ENCODE measurements around the gene ARHGEF19.

The ARHGEF19 gene

DNA sequence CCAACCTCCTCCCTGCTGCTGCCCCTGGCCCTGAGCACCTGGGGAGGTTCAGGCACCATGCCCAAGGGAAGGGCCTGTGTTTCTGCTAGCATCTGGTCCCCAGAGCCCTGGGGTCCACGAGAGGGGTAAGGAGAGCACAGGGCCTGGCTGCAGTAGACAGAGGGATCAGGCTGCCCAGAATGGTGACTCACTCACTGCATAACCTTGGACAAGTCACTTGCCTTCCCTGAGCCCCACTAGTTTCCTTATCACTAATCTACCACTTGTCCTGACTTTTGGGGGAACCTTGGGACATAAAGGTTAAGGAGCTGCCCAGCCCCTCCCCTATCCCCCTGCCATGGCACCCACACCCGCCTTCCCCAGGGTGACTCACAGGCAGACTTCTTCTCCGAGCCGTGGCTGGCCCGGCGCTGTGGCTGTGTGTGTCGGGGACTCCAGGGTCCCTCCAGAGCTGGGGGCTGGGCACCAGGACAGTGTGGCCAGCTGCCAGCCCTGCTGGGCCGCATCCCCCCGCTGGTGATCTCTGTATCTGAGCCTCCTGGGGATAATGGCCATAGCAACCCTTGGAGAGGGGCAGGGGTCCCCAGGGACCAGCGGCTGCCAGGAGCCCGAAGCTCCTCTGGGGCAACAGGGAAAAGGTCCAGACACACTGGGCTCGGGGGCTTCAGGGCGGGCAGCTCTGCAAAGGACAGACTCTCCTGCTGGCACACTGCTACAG is 4.0 kb downstream of the ARHGEF19 start:
- Histone ChIP-seq H3K4me1 (ENCODE audit: control insufficient read depth, insufficient read depth, low read length) (peaks cover 13% of the 10 kb centered on the region), H3K36me3 (ENCODE audit: insufficient read depth, low read length) (no peaks in the 10 kb centered on the region), H3K9me3 (replicated peaks; ENCODE audit: low read length) (no peaks in the 10 kb centered on the region), H3K4me2 (ENCODE audit: low read length) (no peak overlapping the region), H3K4me3 (ENCODE audit: low read length) (no peak overlapping the region), H3K9ac (ENCODE audit: low read depth, low read length) (no peak overlapping the region), H3K27me3 (ENCODE audit: control insufficient read depth, insufficient read depth, low read length) (peaks cover 14% of the 10 kb centered on the region)

DNA sequence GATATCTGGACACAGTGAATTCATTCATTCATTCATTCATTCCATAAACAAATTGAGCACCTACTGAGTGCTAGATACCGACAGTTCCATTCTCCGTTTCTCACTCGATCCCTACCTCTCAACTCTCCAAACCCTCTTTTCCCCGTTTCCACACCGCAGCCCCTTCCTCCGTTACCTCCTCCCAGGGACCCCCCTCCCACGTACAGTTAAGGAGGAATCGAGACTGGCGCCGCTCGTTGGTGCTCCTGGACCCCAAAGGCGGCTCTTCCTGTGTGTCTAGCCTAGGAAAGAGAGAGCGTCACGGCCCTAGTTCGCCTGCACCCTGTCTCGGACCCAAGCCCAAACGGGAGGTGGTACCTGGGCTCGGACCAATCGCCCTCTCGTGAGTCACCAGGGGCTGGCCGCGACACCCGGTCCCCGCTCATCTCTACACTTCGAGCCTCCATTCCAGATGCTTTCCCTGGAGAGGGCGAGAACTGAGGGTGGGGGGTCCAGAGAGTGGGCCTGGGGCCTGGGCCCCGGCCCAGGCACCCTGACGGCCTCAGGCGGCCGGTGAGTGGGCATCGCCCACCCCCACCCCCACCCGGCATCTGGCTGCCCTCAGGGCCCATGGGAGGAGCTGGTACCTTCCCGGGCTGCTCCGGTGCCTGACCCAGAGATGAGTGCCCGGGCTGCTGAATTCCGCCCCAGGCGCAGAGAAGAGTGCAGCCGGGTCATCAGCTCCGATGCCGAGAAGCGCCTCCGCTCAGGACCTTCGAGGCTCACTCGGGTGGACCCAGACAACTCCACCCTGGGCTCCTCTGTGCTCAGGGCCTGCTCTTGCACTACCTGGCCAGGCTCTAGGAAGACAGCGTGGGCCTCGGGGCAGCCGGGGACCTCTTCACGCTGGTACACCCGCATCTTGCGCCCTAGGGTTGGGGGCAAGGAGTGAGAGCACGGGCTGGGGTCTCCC is 4.9 kb downstream of the ARHGEF19 start:
- Histone ChIP-seq H3K4me1 (ENCODE audit: control insufficient read depth, insufficient read depth, low read length) (peaks cover 13% of the 10 kb centered on the region), H3K9ac (ENCODE audit: low read depth, low read length) (peak overlapping the region; percentile 64), H3K4me3 (ENCODE audit: low read length) (peak overlapping the region; percentile 65), H3K9me3 (replicated peaks; ENCODE audit: low read length) (no peaks in the 10 kb centered on the region), H3K4me2 (ENCODE audit: low read length) (peak overlapping the region; percentile 78), H3K27me3 (ENCODE audit: control insufficient read depth, insufficient read depth, low read length) (peaks cover 9% of the 10 kb centered on the region), H3K36me3 (ENCODE audit: insufficient read depth, low read length) (no peaks in the 10 kb centered on the region)

DNA sequence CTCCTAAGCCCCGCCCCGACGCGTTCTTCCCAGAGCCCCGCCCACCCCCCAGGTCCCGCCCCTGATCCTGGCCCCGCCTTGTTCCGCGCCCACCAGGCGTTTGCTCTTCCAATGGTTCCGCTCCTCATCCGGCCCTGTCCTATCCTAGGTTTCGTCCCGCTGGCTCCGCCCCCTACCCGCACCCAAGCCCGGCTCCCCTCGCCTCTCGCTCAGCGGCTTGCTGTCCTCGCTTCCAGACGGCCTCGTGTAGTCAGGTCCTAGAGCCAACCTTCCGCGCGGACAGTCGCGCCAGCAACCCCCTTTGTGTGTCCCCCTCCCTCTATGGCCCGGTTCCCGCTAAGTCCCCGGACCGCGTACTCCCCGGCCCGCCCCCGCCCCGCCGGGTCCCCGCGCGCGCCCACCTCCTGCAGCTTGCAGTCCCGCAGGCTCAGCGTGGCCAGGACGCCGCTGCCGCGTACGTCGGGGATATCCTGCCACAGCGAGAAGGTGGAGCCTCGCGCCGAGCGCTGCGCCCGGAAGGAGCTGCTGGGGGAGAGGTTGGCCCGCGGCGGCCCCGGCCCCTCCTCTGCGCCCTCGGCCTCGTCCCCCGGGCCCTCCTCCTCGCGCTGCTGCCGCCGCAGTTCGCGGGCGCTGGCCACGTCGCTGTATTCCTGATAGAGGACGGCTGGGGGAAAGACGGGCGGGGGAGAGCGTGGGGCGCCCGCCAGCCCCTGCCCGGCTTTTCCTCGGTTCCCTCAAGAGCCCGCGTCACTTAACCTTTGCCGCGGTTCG is 5.7 kb downstream of the ARHGEF19 start:
- Histone ChIP-seq H3K9me3 (replicated peaks; ENCODE audit: low read length) (no peaks in the 10 kb centered on the region), H3K27me3 (ENCODE audit: control insufficient read depth, insufficient read depth, low read length) (peaks cover under 1% of the 10 kb centered on the region), H3K4me3 (ENCODE audit: low read length) (peak overlapping the region; percentile 72), H3K4me2 (ENCODE audit: low read length) (peak overlapping the region; percentile 89), H3K4me1 (ENCODE audit: control insufficient read depth, insufficient read depth, low read length) (peaks cover 13% of the 10 kb centered on the region), H3K9ac (ENCODE audit: low read depth, low read length) (peak overlapping the region; percentile 74), H3K36me3 (ENCODE audit: insufficient read depth, low read length) (no peaks in the 10 kb centered on the region)

DNA sequence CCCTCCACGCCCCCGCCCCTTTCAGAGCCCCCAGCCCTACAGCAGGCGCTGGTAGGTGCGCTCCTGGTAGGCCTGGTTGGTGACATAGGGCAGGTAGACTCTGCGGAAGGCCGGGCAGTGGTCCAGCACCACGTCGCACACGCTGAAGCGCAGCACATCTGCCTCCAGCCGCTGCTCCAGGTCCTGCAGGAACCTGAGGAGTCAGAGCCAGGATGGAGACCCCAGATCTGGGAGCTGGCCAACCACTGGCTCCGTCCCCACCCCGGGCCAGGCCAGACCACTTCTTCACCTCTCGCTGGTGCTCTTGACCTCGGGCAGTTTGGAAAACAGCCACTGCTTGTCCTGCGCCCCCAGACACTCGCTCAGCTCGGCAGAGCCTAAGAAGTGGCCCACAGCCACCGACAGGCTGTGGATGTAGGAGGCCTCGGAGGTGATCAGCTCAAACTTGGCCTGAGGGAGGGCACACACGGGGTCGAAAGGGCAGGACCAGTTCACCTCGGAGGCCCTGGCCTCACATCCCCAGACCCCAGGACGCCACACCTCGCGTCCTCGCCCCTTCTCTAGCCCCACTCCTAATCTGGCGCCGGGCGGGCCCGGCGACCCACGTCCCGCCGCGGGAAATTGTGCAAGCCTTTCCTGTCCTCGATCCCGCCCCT is 6.4 kb downstream of the ARHGEF19 start:
- Histone ChIP-seq H3K27me3 (ENCODE audit: control insufficient read depth, insufficient read depth, low read length) (no peaks in the 10 kb centered on the region), H3K9ac (ENCODE audit: low read depth, low read length) (peak overlapping the region; percentile 74), H3K4me3 (ENCODE audit: low read length) (peak overlapping the region; percentile 72), H3K4me1 (ENCODE audit: control insufficient read depth, insufficient read depth, low read length) (peaks cover 13% of the 10 kb centered on the region), H3K4me2 (ENCODE audit: low read length) (peak overlapping the region; percentile 89), H3K36me3 (ENCODE audit: insufficient read depth, low read length) (no peaks in the 10 kb centered on the region), H3K9me3 (replicated peaks; ENCODE audit: low read length) (no peaks in the 10 kb centered on the region)

DNA sequence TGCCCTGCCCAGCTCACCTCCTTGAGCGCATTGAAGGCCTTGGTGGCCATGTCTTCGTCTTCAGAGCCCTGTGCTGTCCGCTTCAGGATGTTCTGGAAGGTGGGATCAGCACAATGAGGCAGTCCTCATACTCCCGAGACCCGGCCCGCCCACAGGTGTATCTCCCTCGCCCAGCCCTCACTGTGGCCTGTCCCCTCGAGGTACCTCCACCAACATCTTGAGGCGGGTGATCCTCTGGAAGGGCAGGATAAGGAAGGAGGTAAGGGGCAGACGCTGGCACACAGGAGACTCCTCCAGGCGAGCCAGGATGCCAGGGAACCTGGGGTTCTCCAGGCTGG is 7.1 kb downstream of the ARHGEF19 start:
- no peaks in the 10 kb centered on the region for H3K27me3 ChIP-seq (ENCODE audit: control insufficient read depth, insufficient read depth, low read length)
- H3K4me1 ChIP-seq (ENCODE audit: control insufficient read depth, insufficient read depth, low read length): peaks cover 13% of the 10 kb centered on the region
- no peak overlapping the region for H3K4me3 ChIP-seq (ENCODE audit: low read length)
- H3K36me3 ChIP-seq (ENCODE audit: insufficient read depth, low read length): no peaks in the 10 kb centered on the region
- no peak overlapping the region for H3K4me2 ChIP-seq (ENCODE audit: low read length)
- H3K9me3 ChIP-seq (replicated peaks; ENCODE audit: low read length): no peaks in the 10 kb centered on the region
- H3K9ac ChIP-seq (ENCODE audit: low read depth, low read length): no peak overlapping the region

DNA sequence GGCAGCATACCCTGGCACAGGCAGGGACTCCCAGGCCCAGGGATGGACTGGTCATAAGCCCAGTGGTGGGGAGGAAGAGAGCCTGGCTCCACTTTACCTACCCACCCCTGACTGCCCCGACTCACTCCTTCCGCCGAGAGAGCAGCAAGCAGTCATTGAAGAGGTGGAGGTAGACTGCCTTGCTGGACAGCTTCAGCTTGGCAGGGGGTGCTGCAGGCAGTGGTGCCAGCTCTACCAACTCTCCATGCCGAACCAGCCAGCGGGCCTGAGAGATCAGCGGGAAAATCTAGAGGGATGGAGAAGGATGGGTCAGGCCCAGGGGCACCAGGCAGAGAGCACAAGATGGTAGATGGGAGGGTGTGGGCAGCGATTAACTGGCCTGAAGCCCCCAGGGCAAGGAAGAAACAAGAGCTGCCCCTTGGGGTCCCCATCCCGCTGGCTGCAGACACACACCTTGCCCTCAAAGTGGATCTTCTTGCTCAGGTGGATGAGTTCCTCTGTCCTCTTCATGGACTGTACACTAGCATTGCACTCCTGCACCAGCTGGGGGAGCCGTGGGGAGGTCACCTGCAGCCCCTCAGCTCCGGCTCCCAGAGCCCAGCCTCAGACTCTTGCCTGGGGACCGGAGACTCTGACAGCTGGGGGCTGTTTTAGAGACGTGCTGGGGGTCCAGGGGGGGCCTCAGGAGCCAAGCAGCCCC is 7.7 kb downstream of the ARHGEF19 start:
- Histone ChIP-seq H3K4me2 (ENCODE audit: low read length) (no peak overlapping the region), H3K36me3 (ENCODE audit: insufficient read depth, low read length) (no peaks in the 10 kb centered on the region), H3K9ac (ENCODE audit: low read depth, low read length) (no peak overlapping the region), H3K4me1 (ENCODE audit: control insufficient read depth, insufficient read depth, low read length) (peaks cover 13% of the 10 kb centered on the region), H3K4me3 (ENCODE audit: low read length) (no peak overlapping the region), H3K27me3 (ENCODE audit: control insufficient read depth, insufficient read depth, low read length) (no peaks in the 10 kb centered on the region), H3K9me3 (replicated peaks; ENCODE audit: low read length) (no peaks in the 10 kb centered on the region)

DNA sequence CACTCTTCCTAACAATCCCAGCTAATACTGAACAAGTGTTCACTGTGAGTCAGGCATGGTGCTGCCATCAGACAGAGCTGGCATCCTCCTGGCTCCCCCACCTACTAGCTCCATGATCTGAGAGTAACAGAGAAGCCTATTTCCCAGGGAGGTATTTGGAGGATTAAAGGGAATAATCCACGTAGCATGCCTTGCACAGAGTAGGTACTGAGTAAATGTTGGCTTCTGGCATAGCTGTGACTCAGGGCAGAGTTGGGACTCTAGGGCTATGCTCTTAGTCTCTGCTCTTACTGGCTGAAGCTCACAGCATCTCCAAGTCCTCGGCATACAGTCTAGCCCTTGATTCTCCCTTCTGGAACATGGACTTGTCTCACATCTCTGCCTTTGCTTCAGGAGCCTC is 8.2 kb downstream of the ARHGEF19 start:
- no peak overlapping the region for H3K4me3 ChIP-seq (ENCODE audit: low read length)
- H3K4me1 ChIP-seq (ENCODE audit: control insufficient read depth, insufficient read depth, low read length): peaks cover 13% of the 10 kb centered on the region
- no peaks in the 10 kb centered on the region for H3K9me3 ChIP-seq (replicated peaks; ENCODE audit: low read length)
- H3K27me3 ChIP-seq (ENCODE audit: control insufficient read depth, insufficient read depth, low read length): no peaks in the 10 kb centered on the region
- H3K4me2 ChIP-seq (ENCODE audit: low read length): no peak overlapping the region
- H3K36me3 ChIP-seq (ENCODE audit: insufficient read depth, low read length): no peaks in the 10 kb centered on the region
- H3K9ac ChIP-seq (ENCODE audit: low read depth, low read length): no peak overlapping the region

DNA sequence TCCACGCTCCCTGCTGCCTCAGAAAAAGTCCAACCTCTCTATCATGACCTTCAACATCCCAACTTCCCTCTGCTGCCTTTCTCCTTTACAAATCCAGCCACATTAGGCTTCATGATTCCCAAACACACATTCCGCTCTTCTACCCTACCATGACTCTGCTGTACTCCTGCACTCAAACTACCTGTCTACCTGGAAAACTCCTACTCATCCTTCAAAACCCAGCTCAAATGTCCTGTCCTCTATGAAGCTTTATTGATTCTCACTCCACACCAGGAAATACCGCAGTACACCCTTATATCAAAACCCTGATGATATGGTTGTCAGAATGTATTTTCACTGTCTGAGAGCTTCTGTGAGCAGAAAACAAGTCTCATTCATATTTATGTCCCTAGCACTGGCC is 8.9 kb downstream of the ARHGEF19 start:
- Histone ChIP-seq H3K36me3 (ENCODE audit: insufficient read depth, low read length) (no peaks in the 10 kb centered on the region), H3K4me1 (ENCODE audit: control insufficient read depth, insufficient read depth, low read length) (peaks cover 13% of the 10 kb centered on the region), H3K4me3 (ENCODE audit: low read length) (no peak overlapping the region), H3K9me3 (replicated peaks; ENCODE audit: low read length) (no peaks in the 10 kb centered on the region), H3K27me3 (ENCODE audit: control insufficient read depth, insufficient read depth, low read length) (no peaks in the 10 kb centered on the region), H3K9ac (ENCODE audit: low read depth, low read length) (no peak overlapping the region), H3K4me2 (ENCODE audit: low read length) (no peak overlapping the region)

DNA sequence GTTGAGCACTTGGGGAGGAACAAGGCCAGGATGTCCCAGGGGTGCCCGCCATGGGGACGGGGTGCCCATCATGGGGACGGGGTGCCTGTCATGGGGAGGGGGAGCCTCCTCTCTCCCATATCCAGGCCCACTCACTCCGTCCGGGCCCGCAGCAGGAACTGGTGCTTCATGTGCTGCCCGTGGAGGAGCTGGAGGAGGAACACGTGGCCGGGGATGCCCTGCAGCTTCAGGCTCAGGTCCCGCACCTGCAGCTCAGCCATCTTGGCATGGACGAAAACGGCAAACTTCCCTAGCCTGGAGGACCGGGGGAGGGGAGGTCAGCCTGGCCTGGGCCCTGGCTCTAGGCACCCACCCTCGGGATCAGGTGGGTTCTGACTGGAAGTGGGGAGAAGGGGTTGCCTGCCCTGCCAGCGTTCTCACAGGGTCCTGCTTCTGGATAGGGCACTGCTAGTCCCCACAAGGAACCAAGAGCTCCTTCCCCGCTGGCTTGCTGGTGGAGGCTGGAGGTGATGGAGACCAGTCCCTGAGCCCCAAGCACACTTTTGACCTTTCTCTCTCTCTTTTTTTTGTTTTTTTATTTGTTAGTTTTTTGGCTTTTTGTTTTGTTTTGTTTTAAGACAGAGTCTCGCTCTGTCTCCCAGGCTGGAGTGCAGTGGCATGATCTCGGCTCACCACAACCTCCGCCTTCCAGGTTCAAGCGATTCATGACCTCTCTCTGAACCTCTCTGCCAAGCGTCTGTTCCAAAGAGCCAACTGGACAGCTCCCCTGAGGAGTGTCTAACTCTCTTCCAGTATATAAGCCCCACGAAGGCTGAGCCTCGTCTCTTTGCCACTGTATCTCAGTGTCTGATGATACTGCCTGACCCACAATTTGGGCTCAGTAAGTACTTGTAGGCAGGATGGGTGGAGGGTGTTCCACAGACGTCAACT is 9.9 kb downstream of the ARHGEF19 start:
- no peak overlapping the region for H3K9ac ChIP-seq (ENCODE audit: low read depth, low read length)
- H3K4me3 ChIP-seq (ENCODE audit: low read length): no peak overlapping the region
- H3K4me1 ChIP-seq (ENCODE audit: control insufficient read depth, insufficient read depth, low read length): peaks cover 12% of the 10 kb centered on the region
- H3K4me2 ChIP-seq (ENCODE audit: low read length): no peak overlapping the region
- H3K9me3 ChIP-seq (replicated peaks; ENCODE audit: low read length): no peaks in the 10 kb centered on the region
- no peaks in the 10 kb centered on the region for H3K36me3 ChIP-seq (ENCODE audit: insufficient read depth, low read length)
- no peaks in the 10 kb centered on the region for H3K27me3 ChIP-seq (ENCODE audit: control insufficient read depth, insufficient read depth, low read length)

DNA sequence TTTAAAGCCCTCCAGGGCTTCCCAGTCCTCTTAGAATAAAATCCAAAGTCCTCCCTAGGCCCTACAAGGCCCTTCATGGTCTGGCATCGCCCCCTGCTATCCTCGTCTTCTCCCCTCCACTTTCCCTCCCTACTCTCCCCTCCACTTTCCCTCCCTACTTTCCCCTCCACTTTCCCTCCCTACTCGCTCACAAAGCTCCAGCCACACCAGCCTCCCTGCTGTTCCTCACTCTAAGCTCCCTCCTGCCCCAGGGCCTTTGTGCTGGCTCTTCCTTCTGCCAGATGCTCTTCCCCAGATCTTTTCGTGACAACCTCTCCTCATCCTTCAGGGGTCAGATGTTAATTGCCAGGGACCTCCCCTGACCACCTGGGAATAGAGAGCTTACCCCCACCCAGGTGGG is 12.8 kb downstream of the ARHGEF19 start:
- H3K27me3 ChIP-seq (ENCODE audit: control insufficient read depth, insufficient read depth, low read length): no peaks in the 10 kb centered on the region
- no peak overlapping the region for H3K4me2 ChIP-seq (ENCODE audit: low read length)
- H3K9me3 ChIP-seq (replicated peaks; ENCODE audit: low read length): no peaks in the 10 kb centered on the region
- H3K9ac ChIP-seq (ENCODE audit: low read depth, low read length): no peak overlapping the region
- no peaks in the 10 kb centered on the region for H3K4me1 ChIP-seq (ENCODE audit: control insufficient read depth, insufficient read depth, low read length)
- no peak overlapping the region for H3K4me3 ChIP-seq (ENCODE audit: low read length)
- no peaks in the 10 kb centered on the region for H3K36me3 ChIP-seq (ENCODE audit: insufficient read depth, low read length)

All from skeletal muscle satellite cell (primary cell).